ENCODE measurements around the gene PAX7.
A peak's percentile ranks its signal among the peaks of the same experiment; 100 is the strongest.

Gene PAX7

GRCh38 chr1:18676332-18676781 is 45.7 kb downstream of the PAX7 start:
- H4K20me1 ChIP-seq (ENCODE audit: low read depth, low read length), result no peaks in the 10 kb centered on the region
- H2AFZ ChIP-seq (ENCODE audit: low read depth, low read length, severe bottlenecking), result no peak overlapping the region
- H3K27ac ChIP-seq (ENCODE audit: low read depth, low read length), result no peak overlapping the region
- H3K9ac ChIP-seq (ENCODE audit: low read length), result no peak overlapping the region
- no peaks in the 10 kb centered on the region for H3K9me3 ChIP-seq (ENCODE audit: insufficient read depth, low read length)
- H3K27me3 ChIP-seq (ENCODE audit: low read length), result no peaks in the 10 kb centered on the region
- no peak overlapping the region for H3K4me2 ChIP-seq (ENCODE audit: low read depth, low read length, poor library complexity, severe bottlenecking)
- H3K4me3 ChIP-seq (ENCODE audit: insufficient read depth, low read length, poor library complexity, severe bottlenecking), result no peak overlapping the region
- H3K79me2 ChIP-seq (ENCODE audit: insufficient read depth, low read length), result no peaks in the 10 kb centered on the region
- H3K36me3 ChIP-seq (ENCODE audit: low read length), result no peaks in the 10 kb centered on the region
- H3K9me2 ChIP-seq (replicated peaks; ENCODE audit: insufficient read depth, low read length), result no peaks in the 10 kb centered on the region
- H3F3A ChIP-seq (ENCODE audit: insufficient read depth), result no peaks in the 10 kb centered on the region
- TF ChIP-seq EZH2phosphoT487 (conservative IDR thresholded peaks at IDR 0.05; ENCODE audit: low read length), result no peak
- no peak for TF ChIP-seq CTCF (IDR thresholded peaks at IDR 0.05; ENCODE audit: insufficient read depth, low read length, poor library complexity, severe bottlenecking)

GRCh38 chr1:18681423-18681835 is 50.8 kb downstream of the PAX7 start:
- H3K9ac ChIP-seq (ENCODE audit: low read length), result no peak overlapping the region
- H3K4me3 ChIP-seq (ENCODE audit: insufficient read depth, low read length, poor library complexity, severe bottlenecking), result no peak overlapping the region
- no peak overlapping the region for H2AFZ ChIP-seq (ENCODE audit: low read depth, low read length, severe bottlenecking)
- H3K27me3 ChIP-seq (ENCODE audit: low read length), result no peaks in the 10 kb centered on the region
- H4K20me1 ChIP-seq (ENCODE audit: low read depth, low read length), result no peaks in the 10 kb centered on the region
- no peak for TF ChIP-seq EZH2phosphoT487 (conservative IDR thresholded peaks at IDR 0.05; ENCODE audit: low read length)
- peak; percentile 33 for TF ChIP-seq CTCF (IDR thresholded peaks at IDR 0.05; ENCODE audit: insufficient read depth, low read length, poor library complexity, severe bottlenecking)
- H3K27ac ChIP-seq (ENCODE audit: low read depth, low read length), result no peak overlapping the region
- H3K36me3 ChIP-seq (ENCODE audit: low read length), result no peaks in the 10 kb centered on the region
- no peaks in the 10 kb centered on the region for H3K79me2 ChIP-seq (ENCODE audit: insufficient read depth, low read length)
- H3K4me2 ChIP-seq (ENCODE audit: low read depth, low read length, poor library complexity, severe bottlenecking), result no peak overlapping the region
- no peaks in the 10 kb centered on the region for H3F3A ChIP-seq (ENCODE audit: insufficient read depth)
- H3K9me3 ChIP-seq (ENCODE audit: insufficient read depth, low read length), result no peaks in the 10 kb centered on the region
- no peaks in the 10 kb centered on the region for H3K9me2 ChIP-seq (replicated peaks; ENCODE audit: insufficient read depth, low read length)

GRCh38 chr1:18682375-18682774 is 51.7 kb downstream of the PAX7 start:
- Histone ChIP-seq H4K20me1 (ENCODE audit: low read depth, low read length) (no peaks in the 10 kb centered on the region), H3K9ac (ENCODE audit: low read length) (no peak overlapping the region), H3K36me3 (ENCODE audit: low read length) (no peaks in the 10 kb centered on the region), H3K4me3 (ENCODE audit: insufficient read depth, low read length, poor library complexity, severe bottlenecking) (no peak overlapping the region), H3F3A (ENCODE audit: insufficient read depth) (no peaks in the 10 kb centered on the region), H3K27ac (ENCODE audit: low read depth, low read length) (no peak overlapping the region), H2AFZ (ENCODE audit: low read depth, low read length, severe bottlenecking) (no peak overlapping the region), H3K9me3 (ENCODE audit: insufficient read depth, low read length) (no peaks in the 10 kb centered on the region), H3K27me3 (ENCODE audit: low read length) (no peaks in the 10 kb centered on the region), H3K79me2 (ENCODE audit: insufficient read depth, low read length) (no peaks in the 10 kb centered on the region), H3K4me2 (ENCODE audit: low read depth, low read length, poor library complexity, severe bottlenecking) (no peak overlapping the region), H3K9me2 (replicated peaks; ENCODE audit: insufficient read depth, low read length) (no peaks in the 10 kb centered on the region)
- TF ChIP-seq EZH2phosphoT487 (conservative IDR thresholded peaks at IDR 0.05; ENCODE audit: low read length) (no peak), CTCF (IDR thresholded peaks at IDR 0.05; ENCODE audit: insufficient read depth, low read length, poor library complexity, severe bottlenecking) (no peak)
